NB4 (cell line): ENCODE measurements around the gene SEMA3C.

Source experiments
- DNase-seq: peaks from one replicate; pipeline ENCODE4 v3.0.0; 2010; ENCODE audit warnings: low read depth
- H3K4me3 ChIP-seq: one replicate; pipeline ENCODE4 v1.5.1; 2011; ENCODE audit warnings: mild to moderate bottlenecking, low read depth, low read length, moderate library complexity
- MYC ChIP-seq: IDR thresholded peaks from 2 replicates; pipeline ENCODE4 v1.6.1; 2011; ENCODE audit warnings: low read depth, low read length
- POLR2A ChIP-seq: IDR thresholded peaks from 2 replicates; pipeline ENCODE4 v1.6.1; 2011; ENCODE audit warnings: mild to moderate bottlenecking; ENCODE audit not compliant: insufficient read length; ENCODE audit errors: extremely low read depth
- TF ChIP-seq, protein P1 (sequence below): IDR thresholded peaks from 2 replicates; pipeline ENCODE4 v1.6.1; 2011; ENCODE audit warnings: low read depth, low read length
- TF ChIP-seq, protein P2 (sequence below): IDR thresholded peaks from one replicate; pipeline ENCODE4 v1.5.1; 2012; ENCODE audit warnings: low read depth, low read length

Gene SEMA3C

DNA sequence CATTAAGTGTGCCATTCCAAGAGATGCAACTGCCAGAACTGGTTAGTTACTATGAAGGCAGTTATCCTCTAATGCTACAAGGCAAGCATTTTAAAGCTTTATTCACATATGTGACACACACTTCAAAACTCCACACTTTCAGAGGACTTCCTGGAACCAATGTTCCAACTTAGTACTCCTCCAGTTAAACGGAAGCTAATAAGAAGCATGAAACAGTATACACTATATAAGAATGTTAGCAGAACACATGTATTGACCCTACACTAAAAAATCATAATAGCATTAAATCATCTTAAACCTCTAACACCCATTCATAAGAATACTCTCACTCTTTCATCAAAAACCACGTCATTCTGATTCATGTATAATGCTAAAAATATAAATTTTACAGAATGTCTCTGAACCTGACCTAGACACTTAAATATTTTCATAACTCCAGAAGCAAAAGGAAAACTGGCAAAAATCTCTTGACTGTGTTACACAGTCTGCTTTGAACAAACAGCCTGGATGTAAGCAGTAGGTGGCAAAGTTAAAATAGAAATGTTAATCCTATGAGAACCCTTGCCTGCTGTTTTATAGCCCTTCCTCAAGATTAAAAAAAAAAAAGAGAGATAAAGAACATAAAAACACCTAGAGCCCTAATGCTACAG, 135.0 kb downstream of the SEMA3C start:
- no peak overlapping the region for H3K4me3 ChIP-seq
- no peak for DNase-seq
- TF ChIP-seq POLR2A, result no peak
- TF ChIP-seq MYC, result no peak
- TF ChIP-seq, protein P1, sequence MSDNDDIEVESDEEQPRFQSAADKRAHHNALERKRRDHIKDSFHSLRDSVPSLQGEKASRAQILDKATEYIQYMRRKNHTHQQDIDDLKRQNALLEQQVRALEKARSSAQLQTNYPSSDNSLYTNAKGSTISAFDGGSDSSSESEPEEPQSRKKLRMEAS, result no peak
- TF ChIP-seq, protein P2, sequence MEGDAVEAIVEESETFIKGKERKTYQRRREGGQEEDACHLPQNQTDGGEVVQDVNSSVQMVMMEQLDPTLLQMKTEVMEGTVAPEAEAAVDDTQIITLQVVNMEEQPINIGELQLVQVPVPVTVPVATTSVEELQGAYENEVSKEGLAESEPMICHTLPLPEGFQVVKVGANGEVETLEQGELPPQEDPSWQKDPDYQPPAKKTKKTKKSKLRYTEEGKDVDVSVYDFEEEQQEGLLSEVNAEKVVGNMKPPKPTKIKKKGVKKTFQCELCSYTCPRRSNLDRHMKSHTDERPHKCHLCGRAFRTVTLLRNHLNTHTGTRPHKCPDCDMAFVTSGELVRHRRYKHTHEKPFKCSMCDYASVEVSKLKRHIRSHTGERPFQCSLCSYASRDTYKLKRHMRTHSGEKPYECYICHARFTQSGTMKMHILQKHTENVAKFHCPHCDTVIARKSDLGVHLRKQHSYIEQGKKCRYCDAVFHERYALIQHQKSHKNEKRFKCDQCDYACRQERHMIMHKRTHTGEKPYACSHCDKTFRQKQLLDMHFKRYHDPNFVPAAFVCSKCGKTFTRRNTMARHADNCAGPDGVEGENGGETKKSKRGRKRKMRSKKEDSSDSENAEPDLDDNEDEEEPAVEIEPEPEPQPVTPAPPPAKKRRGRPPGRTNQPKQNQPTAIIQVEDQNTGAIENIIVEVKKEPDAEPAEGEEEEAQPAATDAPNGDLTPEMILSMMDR, result no peak

DNA sequence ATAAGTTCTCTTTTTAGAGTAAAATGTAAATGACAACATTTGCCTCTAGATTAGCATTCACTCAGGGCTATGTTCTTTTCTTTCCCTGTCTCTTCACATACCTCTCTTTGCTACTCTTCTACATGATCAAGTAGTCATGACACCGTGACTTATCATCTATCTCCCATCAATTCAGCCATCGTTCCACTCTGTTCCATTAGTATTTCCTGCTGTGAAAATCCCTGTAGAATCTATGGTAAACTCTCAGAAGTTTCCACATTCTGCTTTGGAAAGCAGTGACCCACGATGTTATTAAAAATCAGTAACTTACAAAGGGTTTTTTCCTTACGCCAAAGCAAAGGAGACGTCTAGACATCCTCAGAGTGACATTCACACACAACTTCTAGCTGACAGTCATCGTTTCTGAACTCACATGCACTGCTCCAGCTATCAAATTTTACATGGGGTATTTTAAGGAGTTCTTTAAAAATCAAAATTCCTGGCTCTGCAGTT, 135.6 kb downstream of the SEMA3C start:
- no peak for DNase-seq
- TF ChIP-seq POLR2A (no peak), MYC (no peak)
- TF ChIP-seq, protein P1, result no peak
- TF ChIP-seq, protein P2, result no peak
- no peak overlapping the region for H3K4me3 ChIP-seq

DNA sequence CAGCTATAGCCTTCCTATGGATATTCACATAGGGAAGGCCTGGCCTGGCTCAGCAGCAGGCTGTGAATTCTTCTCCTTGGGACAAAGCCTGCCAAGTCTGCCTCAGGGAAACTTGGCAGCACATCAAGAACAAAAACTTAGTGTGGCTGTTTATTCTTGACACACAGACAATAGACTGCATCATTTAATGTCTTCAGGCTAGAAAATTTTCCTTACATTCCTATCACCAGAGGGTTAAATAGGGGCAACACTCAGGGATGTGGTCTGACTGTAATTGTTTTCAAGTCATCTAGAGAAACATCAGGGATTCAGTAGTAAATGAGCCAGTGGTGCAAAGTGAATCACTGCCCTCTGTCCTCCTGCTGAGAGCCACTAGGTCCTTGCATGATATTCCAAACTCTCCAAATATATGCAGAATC, 137.3 kb downstream of the SEMA3C start:
- H3K4me3 ChIP-seq, result no peak overlapping the region
- DNase-seq, result no peak
- TF ChIP-seq POLR2A (no peak), MYC (no peak)
- TF ChIP-seq, protein P1, result no peak
- TF ChIP-seq, protein P2, result no peak

DNA sequence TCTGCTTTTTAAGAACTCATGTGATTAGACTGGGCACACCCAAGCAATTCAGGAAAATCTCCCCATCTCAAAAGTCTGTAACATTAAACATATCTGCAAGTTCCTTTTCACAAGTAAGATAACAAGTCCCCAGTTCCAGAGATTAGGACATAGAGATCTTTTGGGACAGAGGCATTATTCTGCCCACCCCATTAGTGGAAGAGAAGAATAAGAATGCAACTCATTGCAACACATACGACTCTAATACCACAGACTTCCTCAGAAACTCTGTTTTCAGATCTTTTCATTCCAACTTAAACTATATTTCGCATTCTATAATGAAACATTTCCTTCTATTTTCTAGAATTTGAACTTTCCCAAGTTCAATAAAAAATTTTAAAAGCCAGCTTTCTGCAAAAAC, 137.7 kb downstream of the SEMA3C start:
- H3K4me3 ChIP-seq, result no peak overlapping the region
- TF ChIP-seq POLR2A (no peak), MYC (no peak)
- TF ChIP-seq, protein P2, result no peak
- TF ChIP-seq, protein P1, result no peak
- DNase-seq, result no peak

DNA sequence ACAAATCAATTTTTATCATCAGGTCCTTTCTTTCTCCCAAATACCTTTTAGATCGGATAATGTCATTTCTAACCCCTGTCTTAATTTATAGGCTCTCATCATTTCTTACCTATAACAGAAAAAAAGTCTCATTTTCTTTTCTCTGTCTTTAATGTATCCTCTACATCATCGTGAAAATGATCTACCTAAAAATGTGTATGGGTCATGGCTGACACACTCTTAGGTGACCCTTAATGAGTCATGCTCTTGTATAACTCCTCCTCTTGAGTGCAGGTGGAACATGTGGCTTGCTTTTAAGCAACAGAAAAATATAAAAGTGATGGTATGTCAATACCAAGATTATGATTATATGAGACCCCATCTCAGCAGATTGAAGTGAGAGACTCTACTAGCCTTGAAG, 139.4 kb downstream of the SEMA3C start:
- TF ChIP-seq, protein P2, result no peak
- TF ChIP-seq POLR2A (no peak), MYC (no peak)
- TF ChIP-seq, protein P1, result no peak
- no peak overlapping the region for H3K4me3 ChIP-seq
- no peak for DNase-seq
